GM21717 (cell line): ENCODE results near the gene HEXD.
"Not testable (repeated sequence)": the region's sequence is repeated elsewhere in the genome, so short reads cannot be mapped to it uniquely, and the experiment has no call there.

Experiments used
- ATAC-seq: cut with Tn5 transposase; IDR thresholded peaks from one replicate; pipeline ENCODE4 v1.9.1; 2021; ENCODE audit warnings: mild to moderate bottlenecking, moderate library complexity; ENCODE audit not compliant: unreplicated experiment

HEXD gene

DNA sequence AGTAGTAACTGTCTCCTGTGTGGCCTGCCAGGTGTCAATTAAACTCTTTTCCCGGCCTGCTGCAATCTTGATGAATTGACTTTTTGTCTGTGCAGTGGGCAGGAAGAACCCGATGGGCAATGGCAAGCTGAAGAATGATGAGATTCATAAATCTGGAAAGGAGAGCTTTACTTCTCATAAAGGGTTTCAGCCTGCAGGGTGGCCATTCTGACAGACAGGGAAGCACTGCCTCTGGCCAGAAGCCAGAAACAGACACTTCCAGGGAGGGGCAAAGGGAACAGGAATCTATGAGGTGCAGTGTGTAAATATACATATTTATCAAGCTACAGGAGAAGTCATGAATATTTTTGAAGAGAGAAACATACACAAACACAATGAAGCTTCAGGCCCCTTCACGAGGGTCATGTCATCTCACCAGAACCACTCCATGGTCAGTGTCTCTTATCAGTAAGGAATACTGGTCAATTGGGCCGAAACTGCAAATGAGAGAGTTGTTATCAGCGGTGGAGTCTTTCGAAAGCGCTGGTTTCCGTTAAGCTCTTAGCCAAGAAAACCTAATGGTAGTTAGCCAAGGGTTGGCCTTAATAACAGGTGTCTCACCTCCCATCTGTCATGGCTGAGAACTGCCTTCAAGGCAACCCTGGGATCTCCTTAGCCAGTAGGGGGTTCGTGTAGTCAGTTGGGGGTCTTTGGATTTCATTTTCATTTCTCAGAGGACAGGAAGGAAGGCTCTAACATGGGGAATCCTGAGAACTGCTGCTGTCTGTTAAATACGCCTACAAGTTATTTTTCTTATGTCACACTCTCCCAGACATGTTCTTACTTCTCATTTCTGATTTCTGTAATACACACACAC, 39.2 kb downstream of the HEXD start:
- no peak for ATAC-seq

DNA sequence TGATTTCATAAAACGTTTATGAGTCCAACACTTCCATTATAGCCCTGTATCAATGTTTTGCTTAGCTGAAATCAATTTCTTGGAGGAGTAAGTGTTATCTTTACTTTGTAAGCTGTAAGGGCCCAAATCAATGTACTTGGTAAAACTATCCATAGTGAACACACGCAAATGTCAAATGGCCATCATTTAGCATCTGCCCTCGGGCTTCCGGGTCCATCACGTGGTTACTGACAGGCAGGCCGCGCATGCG, 39.7 kb downstream of the HEXD start:
- ATAC-seq = no peak

DNA sequence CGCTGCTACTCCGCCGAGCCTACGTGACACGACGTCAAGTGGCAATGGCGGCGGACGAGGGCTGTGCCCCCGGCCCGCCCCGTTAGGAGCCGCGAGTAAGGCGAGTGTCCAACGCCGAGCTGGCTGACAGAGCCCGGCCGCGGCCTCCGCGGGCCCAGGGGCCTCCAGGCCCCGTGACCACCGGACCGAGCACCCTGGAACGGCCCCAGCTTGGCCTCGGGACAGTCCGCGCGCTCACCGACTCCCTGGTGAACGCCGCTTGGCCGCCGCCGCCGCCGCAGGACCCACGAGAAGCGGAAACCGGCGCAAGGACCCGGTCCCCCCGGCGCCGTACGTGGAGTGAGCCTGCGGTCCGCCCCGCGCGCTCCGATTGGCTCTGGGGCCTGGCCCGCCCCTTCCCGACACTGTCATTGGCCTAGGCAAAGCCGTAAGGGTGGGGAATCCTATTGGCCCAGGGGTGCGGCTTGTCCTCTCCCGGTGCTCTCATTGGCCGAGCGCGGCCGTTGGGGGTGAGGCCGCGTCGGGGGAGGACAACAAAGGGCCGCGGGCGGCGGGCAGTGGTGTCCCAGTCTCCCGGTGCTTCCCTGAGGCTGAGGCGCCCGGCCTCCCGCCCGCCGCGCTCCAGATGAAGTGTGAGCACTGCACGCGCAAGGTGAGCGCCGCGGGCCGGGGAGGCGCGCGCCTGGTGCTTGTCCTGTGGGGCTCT, 40.2 kb downstream of the HEXD start, which contains the start of gene NARF:
Gene NARF (plus strand): TSS at position 563 of the 706 bp plus-strand sequence. CDS start 63 bp downstream, at position 626.
- peak; percentile 86 for ATAC-seq

DNA sequence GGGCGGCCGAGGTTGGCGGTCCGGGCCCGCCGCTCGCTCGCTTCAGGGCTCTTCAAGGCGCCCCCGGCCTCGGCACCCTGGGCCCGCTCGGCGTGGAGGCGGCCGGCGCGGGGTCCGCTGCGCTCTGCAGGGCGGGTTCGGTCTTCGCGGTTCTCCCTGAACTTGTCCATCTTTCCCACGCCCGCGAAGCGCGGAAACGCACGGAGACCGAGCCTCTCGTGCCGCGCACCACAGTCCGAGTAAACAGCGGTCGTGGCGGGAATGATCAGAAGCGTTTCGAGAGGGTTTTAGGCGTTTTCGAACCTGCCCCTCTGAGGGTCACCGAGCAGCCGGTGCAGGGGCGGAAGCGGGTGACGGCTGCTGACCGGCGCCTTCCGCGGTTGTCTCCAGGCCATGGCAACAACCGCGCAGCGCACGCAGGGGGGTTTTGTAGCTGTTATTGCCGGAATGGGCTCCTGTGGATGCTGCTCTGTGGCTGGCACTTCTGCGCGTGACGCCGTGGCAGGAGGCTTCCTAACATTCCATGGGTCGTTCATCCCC, 40.8 kb downstream of the HEXD start:
- no peak for ATAC-seq

DNA sequence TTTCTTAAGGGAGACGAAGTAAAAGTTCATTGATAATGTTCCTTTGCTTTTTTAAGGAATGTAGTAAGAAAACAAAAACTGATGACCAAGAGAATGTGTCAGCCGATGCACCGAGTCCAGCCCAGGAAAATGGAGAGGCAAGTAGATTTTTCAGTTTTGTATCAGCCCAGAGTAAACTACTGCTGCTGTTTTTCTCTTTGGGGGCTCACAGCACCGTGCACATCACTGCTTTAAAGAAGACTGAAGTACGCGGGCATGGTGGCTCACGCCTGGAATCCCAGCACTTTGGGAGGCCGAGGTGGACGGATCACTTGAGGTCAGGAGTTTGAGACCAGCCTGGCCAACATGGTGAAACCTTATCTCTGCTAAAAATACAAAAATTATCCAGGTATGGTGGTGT, 41.8 kb downstream of the HEXD start:
- ATAC-seq = not testable (repeated sequence)

DNA sequence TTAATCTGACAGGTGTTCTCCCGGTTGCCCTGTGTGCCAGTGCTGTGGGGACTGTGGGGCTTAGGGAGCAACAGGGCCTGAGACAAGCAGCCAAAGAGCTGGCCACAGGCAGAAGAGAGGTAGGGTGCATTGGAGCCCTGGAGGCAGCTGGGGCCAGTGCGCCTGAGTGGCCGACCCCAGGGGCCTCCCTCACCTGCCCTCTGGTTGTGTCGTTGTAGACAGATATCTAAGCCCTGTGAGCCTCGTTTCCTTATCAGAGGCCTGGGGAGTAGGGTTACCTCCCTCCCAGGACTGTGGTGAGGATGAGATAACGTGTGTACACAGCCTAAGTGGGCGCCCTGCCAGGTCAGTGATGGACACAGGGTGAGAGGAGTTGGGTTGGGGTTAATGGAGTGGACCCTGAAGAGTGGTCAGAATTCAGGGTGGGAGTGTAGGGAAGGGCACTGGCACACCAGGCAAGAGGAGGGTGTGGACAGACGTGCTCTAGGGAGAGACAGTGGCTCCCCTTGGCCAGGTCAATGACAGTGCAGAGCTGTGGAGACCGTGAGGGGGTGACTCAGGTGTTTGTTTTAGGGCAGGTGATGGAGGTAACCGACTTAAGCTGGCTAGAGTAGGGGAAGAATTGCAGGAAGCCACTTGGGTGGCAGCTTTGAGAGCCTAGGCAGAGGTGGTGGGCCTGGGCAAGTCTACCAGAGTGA, 43.8 kb downstream of the HEXD start:
- no peak for ATAC-seq

DNA sequence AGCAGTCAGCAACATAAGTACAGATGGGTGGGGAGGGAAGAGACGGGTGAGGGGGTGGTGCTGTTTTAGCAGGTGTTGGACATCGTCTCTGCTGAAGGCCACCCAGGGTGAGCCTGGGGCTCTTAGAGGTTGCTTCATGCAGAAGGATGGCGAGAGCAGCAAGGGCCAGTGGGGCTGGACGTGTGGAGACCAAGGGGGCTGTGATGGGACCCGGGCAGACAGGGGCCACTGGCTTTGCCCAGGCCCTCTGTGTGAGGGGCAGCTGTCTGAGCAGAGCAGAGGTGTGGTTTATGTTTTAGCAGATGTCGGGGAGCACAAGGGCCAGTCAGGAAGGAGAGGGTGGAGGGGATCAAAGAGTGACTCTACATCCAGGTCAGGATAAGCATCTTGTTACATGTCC, 45.2 kb downstream of the HEXD start:
- no peak for ATAC-seq

DNA sequence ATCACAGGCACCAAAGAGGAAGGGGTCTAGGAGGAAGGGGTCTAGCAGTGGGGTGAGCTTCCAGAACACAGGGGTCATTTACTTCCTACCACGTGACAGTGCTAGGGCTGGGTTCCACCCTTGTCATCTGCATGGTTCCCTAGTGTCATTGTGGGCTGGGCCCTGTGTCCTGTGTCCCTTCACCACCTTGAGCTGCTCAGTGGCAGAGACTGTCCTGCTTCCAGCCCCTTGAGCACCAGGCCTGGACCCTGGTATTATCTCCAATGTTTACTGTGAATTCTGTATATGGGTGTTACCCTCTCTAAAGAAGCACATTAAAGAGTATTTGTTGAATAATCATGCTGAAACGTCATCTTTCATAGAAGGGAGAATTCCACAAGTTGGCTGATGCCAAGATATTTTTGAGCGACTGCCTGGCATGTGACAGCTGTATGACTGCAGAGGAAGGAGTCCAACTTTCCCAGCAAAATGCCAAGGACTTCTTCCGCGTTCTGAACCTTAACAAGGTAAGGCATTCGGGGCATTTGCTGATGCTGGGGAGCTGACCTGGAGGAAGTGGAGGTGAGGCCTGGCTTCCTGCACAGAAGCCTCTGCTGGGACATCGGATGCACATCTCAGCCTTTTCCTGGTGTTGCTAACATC, 45.9 kb downstream of the HEXD start:
- no peak for ATAC-seq

DNA sequence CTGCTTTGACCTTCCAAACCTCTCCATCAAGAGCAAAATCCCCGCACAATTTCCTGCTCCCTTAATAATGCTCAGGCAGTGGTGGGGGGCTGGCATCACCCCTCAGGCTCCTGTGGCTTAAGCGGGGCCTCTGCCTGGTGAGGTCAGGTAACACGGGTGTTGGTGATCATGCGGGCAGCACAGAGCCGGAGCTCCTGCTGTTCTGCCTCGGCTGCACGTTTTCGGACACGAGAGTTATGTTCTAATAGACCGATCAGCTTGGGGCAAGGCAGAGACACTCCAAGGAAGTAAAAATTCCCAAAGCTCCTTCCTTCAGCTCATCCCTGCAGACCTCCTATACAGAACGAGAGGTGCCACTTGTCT, 46.4 kb downstream of the HEXD start:
- ATAC-seq = no peak

DNA sequence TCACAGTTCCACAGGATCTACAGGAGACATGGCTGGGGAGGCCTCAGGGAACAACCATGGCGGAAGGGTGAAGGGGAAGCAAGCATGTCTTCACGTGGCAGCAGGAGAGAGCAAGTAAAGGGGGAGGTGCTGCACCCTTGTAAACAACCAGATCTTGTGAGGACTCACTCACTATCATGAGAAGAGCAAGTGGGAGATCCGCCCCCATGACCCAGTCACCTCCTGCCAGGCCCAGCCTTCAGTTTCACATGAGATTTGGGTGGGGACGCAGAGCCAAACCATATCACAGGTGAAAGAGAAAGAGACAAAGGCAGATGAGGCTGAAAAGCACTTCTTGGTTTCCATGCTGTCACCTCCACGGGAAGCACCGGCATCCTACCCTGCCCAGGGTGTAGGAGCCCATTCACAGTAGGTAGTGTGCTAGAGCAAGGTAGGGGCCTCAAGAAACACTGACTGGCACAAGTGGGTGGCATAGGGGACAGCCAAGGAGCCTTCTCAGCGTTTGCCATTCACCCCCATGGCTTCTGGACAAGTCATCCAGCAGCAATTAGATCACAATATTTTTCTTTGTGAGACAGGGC, 47.0 kb downstream of the HEXD start:
- no peak for ATAC-seq

DNA sequence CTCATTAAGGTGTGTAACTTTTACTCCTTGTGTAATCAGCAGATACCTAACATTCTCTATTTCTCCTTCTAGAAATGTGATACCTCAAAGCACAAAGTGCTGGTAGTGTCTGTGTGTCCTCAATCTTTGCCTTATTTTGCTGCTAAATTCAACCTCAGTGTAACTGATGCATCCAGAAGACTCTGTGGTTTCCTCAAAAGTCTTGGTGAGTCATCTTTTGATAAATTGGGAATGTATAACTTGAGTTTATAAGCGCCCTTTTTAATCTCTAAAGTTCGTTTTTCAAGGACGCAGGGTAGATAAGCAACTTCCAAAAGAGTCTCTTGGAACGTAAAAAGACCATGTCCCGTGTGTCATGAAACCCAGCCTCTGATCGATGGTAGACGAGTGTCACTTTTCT, 50.5 kb downstream of the HEXD start:
- no peak for ATAC-seq

DNA sequence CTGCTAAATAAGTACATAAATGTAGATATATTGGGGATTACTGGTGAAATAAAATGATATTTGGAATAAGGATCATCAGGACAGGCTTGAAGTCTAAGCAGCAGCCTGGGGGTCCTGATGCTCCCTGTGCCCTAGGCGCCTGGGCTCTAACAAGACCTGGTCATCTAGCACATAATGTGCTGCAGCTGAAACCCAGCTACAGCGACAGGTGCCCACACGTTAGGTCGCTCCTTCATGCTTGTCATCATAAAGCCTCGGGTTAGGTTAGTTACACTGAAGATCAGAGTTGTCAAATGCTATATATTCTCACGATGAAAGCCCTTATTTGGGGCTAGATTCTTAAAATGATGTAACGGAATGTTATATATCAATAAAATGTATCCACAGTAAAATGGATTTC, 51.9 kb downstream of the HEXD start:
- ATAC-seq = no peak

DNA sequence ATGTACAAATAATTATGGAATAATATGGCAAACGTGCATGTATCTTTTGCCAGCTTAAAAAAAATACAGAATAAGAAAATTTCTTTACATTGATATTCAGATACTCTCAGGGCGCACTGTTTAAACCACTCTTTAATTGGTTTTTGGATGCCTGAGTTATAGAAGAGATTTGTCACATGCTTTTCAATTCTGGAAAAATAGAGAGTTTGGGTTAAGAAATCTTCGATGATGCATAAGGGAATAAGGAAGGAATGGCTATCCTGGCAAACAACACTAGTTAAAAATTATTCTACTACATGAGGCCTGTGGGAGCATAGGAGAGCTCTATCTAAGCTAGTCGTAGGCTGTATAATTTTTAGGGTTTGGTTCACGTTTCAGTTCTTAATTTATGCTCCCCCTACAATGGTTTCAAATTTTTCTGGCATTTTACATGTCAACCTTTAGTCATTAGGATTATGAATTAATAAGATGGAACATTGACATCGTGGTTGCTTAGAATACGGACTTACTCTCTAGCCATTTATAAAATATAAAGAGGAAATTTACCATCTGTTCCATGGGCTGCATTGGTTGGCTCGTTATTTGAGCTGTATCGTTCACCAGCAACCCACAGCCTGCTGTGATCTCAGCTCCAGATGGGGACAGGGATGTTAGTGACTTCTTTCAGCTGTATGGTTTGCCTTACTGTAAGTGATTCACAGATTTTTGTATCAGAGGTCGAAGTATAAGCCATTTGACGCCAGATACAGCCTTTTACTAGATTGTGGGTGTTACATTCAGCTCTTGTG, 56.3 kb downstream of the HEXD start:
- ATAC-seq = no peak

DNA sequence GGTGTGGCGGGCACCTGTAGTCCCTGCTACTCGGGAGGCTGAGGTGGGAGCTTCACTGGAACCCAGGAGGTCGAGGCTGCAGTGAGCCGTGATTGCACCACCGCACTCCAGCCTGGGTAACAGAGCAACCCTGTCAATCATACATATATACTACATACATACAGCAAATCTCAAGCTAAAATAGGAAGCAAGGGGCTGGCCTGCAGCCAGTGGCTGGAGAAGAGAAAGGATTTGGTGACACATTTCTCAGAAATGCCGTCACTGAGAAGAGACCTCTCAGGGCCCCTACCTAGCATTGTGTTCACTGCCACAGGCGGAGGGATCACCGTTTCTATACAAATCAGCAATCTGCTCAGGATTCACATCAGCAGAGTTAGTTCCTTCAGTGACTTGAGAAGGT, 57.3 kb downstream of the HEXD start:
- ATAC-seq = no peak

DNA sequence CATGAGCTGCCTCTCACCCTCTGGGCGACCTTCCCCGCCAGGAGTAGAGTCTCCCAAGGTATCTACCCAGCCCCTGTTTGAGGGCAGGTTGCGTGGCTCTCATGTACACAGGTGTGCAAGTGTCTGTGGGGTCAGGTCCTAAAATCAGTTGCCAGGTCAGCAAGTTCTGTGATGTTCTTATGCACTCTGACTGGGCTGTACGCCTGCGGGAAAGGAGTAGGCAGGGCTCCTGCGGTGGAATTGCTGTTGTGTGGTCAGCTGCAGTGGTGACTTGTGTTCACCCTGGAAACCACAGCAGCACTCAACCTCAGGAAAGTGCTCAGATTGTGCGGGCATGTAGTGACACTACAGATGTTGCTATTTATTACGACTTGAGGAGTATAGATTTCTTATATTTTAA, 59.8 kb downstream of the HEXD start:
- ATAC-seq = no peak

DNA sequence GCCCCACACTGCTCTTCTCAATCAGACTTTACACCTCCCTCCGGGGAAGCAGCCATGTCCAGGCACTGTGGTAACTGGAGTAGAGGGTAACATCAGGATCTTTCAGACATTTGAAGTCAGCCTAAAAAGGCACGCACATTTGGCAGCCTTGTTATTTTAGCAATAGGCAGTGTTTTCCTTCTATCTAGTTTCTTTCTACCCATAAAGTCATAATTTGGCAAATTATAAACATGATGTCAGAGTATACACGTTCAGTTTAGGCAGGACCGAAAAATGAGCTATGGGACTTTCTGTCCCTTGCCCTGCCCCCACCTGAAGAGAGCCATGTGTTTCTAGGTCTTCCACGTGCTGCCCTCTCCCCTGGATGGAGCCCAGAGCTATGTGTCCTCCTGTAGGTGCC, 61.5 kb downstream of the HEXD start:
- no peak for ATAC-seq

DNA sequence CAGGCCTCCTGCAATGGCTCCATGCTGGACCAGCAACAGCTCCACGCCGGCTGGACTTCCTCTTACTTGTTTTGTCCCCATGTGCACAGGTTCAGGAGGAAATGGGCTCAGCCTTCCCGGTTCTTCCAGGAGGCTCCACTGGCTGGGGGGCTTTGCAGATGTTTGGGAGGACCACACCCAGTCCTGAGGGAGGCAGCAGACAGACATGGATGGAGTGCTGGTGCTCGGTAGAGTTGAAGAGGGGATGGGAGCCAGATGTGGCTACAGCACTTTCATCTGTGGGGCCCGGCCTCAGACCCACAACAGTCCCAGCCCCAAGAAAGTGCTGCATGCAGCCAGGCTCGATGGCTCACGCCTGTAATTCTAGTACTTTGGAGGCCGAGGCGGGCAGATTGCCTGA, 62.2 kb downstream of the HEXD start:
- ATAC-seq = no peak

DNA sequence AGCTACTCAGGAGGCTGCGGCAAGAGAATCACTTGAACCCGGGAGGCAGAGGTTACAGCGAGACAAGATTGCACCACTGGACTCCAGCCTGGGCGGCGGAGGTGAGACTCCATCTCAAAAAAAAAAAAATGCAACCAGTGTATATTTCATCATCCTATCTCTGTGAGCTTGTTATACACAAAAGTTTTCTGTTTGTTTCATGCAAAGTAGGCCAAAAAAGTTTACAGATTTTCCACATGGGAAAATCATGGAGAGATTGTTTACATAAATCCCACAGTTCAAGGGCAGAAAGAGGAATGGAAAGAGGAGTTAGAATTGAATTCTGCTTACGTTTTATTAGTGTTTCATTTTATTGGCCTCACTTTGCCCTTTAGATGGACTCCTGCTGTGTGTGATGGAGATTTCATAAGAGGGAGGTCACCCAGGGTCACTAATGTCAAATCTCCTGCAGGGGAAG, 65.1 kb downstream of the HEXD start:
- ATAC-seq = no peak

DNA sequence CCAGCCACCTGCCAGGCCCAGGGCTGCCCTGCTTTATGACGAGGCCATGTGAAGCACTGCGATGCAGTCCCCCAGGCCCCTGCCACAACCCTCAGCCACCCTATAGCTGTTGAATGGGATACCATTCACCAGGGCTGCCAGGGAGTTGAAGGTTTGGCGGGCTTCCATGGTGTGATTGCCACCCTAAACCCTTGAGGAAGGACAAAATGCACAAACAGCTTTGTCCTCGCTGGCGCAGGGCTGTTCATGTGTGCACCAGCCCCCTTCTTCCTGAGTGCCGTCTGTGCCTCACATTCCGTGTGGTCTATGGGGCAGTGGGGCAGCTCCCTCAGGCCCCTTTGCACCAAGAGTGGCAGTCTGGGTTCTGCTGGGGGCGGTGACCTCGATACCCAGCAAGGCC, 65.7 kb downstream of the HEXD start:
- ATAC-seq = no peak
